Ecto neural progenitor cell (in vitro differentiated cells): ENCODE results near the gene DGKE.

Source experiments
- DNase-seq: peaks from one replicate; pipeline ENCODE4 v3.0.0-alpha.2; 2018; ENCODE audit warnings: low spot score

DGKE gene

GRCh38 chr17:56850591-56850990, 16.6 kb downstream of the DGKE start:
- no peak for DNase-seq

- no peak for DNase-seq
Measured at GRCh38 chr17:56851008-56851407, 17.1 kb downstream of the DGKE start.

- no peak for DNase-seq
Measured at GRCh38 chr17:56861899-56862298, 27.9 kb downstream of the DGKE start.

- peak; percentile 68 for DNase-seq
Measured at GRCh38 chr17:56863974-56864373, 30.0 kb downstream of the DGKE start.

- DNase-seq: no peak
Measured at GRCh38 chr17:56866076-56866475, 32.1 kb downstream of the DGKE start.

- DNase-seq: no peak
Measured at GRCh38 chr17:56866496-56866895, 32.5 kb downstream of the DGKE start.

GRCh38 chr17:56867948-56868376, 34.0 kb downstream of the DGKE start:
- no peak for DNase-seq

GRCh38 chr17:56868716-56869115, 34.8 kb downstream of the DGKE start:
- no peak for DNase-seq

GRCh38 chr17:56870081-56870651, 36.2 kb downstream of the DGKE start:
- no peak for DNase-seq

- DNase-seq: no peak
Measured at GRCh38 chr17:56876766-56877179, 42.8 kb downstream of the DGKE start.

- DNase-seq: no peak
Measured at GRCh38 chr17:56879280-56879679, 45.3 kb downstream of the DGKE start.

GRCh38 chr17:56880133-56880532, 46.2 kb downstream of the DGKE start:
- no peak for DNase-seq

GRCh38 chr17:56880571-56880970, 46.6 kb downstream of the DGKE start:
- DNase-seq: peak; percentile 29

GRCh38 chr17:56881685-56882295, 47.8 kb downstream of the DGKE start:
- peak; percentile 13 for DNase-seq

GRCh38 chr17:56883616-56884015, 49.7 kb downstream of the DGKE start:
- no peak for DNase-seq

- DNase-seq: no peak
Measured at GRCh38 chr17:56884483-56885311, 50.7 kb downstream of the DGKE start.

GRCh38 chr17:56885312-56885657, 51.3 kb downstream of the DGKE start:
- DNase-seq: no peak

GRCh38 chr17:56886288-56886731, 52.4 kb downstream of the DGKE start:
- no peak for DNase-seq

- no peak for DNase-seq
Measured at GRCh38 chr17:56887105-56887504, 53.2 kb downstream of the DGKE start.

GRCh38 chr17:56887552-56888467, 53.9 kb downstream of the DGKE start:
- DNase-seq: no peak

GRCh38 chr17:56890390-56890789, 56.4 kb downstream of the DGKE start:
- DNase-seq: no peak
